Astrocyte (in vitro differentiated cells and primary cell): ENCODE measurements around the gene COL27A1. TPM values are rescaled to one million over a fixed set of nuclear protein-coding genes. Genes with fewer than 3 reads are reported as not detected.

ENCODE experiments used
- DNase-seq: peaks from one replicate; pipeline ENCODE4 v3.0.0-alpha.2; 2010; ENCODE audit warnings: low read depth
- FAIRE-seq: peaks from 2 replicates; lab custom pipeline; 2011; peaks lifted over from hg19 to GRCh38; lab: Jason Lieb, UNC
- H2AFZ ChIP-seq: 2 replicates; pipeline ENCODE4 v1.6.0; 2012; ENCODE audit warnings: low read depth, low read length, inconsistent platforms
- H3K27ac ChIP-seq: 2 replicates; pipeline ENCODE4 v1.5.1; 2011; ENCODE audit warnings: low read depth, low read length, inconsistent platforms
- H3K27me3 ChIP-seq: 2 replicates; pipeline ENCODE4 v1.6.0; 2011; ENCODE audit warnings: low read length, inconsistent platforms; ENCODE audit not compliant: insufficient read depth
- H3K36me3 ChIP-seq: 2 replicates; pipeline ENCODE4 v1.5.1; 2011; ENCODE audit warnings: low read length, inconsistent platforms; ENCODE audit not compliant: insufficient read depth
- H3K4me1 ChIP-seq: 2 replicates; pipeline ENCODE4 v1.5.1; 2011; ENCODE audit warnings: low read length, inconsistent platforms; ENCODE audit not compliant: insufficient read depth
- H3K4me2 ChIP-seq: 2 replicates; pipeline ENCODE4 v1.6.0; 2012; ENCODE audit warnings: low read length, inconsistent platforms
- H3K4me3 ChIP-seq: 2 replicates; pipeline ENCODE4 v1.5.1; 2011; ENCODE audit warnings: low read depth, mild to moderate bottlenecking, low read length, inconsistent platforms; ENCODE audit not compliant: insufficient read depth
- H3K79me2 ChIP-seq: 2 replicates; pipeline ENCODE4 v1.6.0; 2012; ENCODE audit warnings: mild to moderate bottlenecking, low read length, inconsistent platforms; ENCODE audit not compliant: insufficient read depth
- H3K9ac ChIP-seq: 2 replicates; pipeline ENCODE4 v1.6.0; 2012; ENCODE audit warnings: mild to moderate bottlenecking, low read length, inconsistent platforms
- H3K9me3 ChIP-seq: 2 replicates; pipeline ENCODE4 v1.5.1; 2012; ENCODE audit warnings: low read depth, mild to moderate bottlenecking, low read length, inconsistent platforms; ENCODE audit not compliant: insufficient read depth
- H4K20me1 ChIP-seq: 2 replicates; pipeline ENCODE4 v1.6.0; 2012; ENCODE audit warnings: low read length, inconsistent platforms; ENCODE audit not compliant: insufficient read depth
- H3K27ac Mint-ChIP-seq: one replicate; pipeline ENCODE4 v1.8.0; 2021; ENCODE audit warnings: mild to moderate bottlenecking, mixed read lengths; ENCODE audit not compliant: unreplicated experiment
- H3K27me3 Mint-ChIP-seq: one replicate; pipeline ENCODE4 v1.8.0; 2021; ENCODE audit warnings: low read depth, mixed read lengths; ENCODE audit not compliant: unreplicated experiment
- H3K36me3 Mint-ChIP-seq: one replicate; pipeline ENCODE4 v1.8.0; 2021; ENCODE audit warnings: low read depth, mixed read lengths; ENCODE audit not compliant: unreplicated experiment
- H3K4me1 Mint-ChIP-seq: one replicate; pipeline ENCODE4 v1.8.0; 2021; ENCODE audit warnings: low read depth, mixed read lengths; ENCODE audit not compliant: unreplicated experiment
- H3K4me3 Mint-ChIP-seq: one replicate; pipeline ENCODE4 v1.8.0; 2021; ENCODE audit warnings: mild to moderate bottlenecking, moderate library complexity, mixed read lengths; ENCODE audit not compliant: unreplicated experiment
- H3K9me3 Mint-ChIP-seq: one replicate; pipeline ENCODE4 v1.8.0; 2021; ENCODE audit warnings: mild to moderate bottlenecking, mixed read lengths; ENCODE audit not compliant: unreplicated experiment
- EZH2 ChIP-seq: IDR thresholded peaks from 2 replicates; pipeline ENCODE4 v1.6.1; 2012; ENCODE audit warnings: mild to moderate bottlenecking, low read length, inconsistent platforms; ENCODE audit not compliant: insufficient read depth
- total RNA-seq: library from RNA; stranded (reverse); gene quantifications from 2 replicates; pipeline ENCODE4 v1.2.1, GENCODE V29; 2021
- TF ChIP-seq, protein P1 (sequence below): IDR thresholded peaks from 2 replicates; pipeline ENCODE4 v1.5.1; 2011; ENCODE audit warnings: low read depth, mild to moderate bottlenecking, inconsistent platforms, low read length, moderate library complexity; ENCODE audit not compliant: insufficient read depth

The COL27A1 gene
- total RNA-seq, 1 donor from 2014 or later: 31.2 TPM

DNA sequence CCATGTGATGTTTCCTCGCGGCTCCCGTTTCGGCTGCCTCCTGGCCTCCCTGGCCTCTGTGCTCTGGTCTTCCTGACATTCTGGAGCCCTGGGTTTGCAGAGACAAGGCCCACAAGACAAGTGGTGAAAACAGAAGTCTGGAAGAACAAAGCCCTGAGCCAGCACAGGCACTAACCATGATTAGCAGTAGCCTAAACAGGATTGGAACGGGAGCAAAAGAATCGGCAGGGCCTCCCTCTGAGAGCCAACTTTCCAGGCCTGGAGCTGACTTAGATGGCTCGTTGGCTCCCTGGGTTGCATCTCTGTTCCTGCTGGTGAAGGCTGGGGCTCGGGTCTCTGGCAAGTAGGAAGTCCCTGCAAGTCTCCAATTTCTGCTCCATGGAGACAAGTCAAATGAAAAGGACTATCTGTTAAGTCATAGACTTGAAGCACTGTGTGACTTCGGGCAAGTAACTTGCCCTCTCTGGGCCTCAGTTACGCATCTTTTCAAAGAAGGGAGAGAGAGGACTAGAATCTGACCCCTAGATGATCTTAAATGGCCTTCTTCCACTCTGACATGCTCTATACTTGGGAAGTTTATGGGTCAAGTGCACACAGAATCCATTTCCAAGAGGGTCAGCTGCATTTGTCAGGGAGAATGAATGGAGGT, 3.3 kb downstream of the COL27A1 start:
- no peak for FAIRE-seq
- Histone ChIP-seq H3K9ac (peak overlapping the region; percentile 38), H3K79me2 (peaks cover 61% of the 10 kb centered on the region), H3K36me3 (no peaks in the 10 kb centered on the region), H3K4me1 (peaks cover 42% of the 10 kb centered on the region), H4K20me1 (peaks cover 67% of the 10 kb centered on the region), H3K27me3 (peaks cover 9% of the 10 kb centered on the region), H3K27ac (no peak overlapping the region), H2AFZ (no peak overlapping the region), H3K9me3 (no peaks in the 10 kb centered on the region), H3K4me3 (no peak overlapping the region), H3K4me2 (peak overlapping the region; percentile 100)
- H3K27ac Mint-ChIP-seq: peak overlapping the region; percentile 66
- no peak overlapping the region for H3K4me3 Mint-ChIP-seq
- H3K4me1 Mint-ChIP-seq: peaks cover 46% of the 10 kb centered on the region
- H3K27me3 Mint-ChIP-seq: peaks cover 6% of the 10 kb centered on the region
- DNase-seq: no peak
- TF ChIP-seq, protein P1, sequence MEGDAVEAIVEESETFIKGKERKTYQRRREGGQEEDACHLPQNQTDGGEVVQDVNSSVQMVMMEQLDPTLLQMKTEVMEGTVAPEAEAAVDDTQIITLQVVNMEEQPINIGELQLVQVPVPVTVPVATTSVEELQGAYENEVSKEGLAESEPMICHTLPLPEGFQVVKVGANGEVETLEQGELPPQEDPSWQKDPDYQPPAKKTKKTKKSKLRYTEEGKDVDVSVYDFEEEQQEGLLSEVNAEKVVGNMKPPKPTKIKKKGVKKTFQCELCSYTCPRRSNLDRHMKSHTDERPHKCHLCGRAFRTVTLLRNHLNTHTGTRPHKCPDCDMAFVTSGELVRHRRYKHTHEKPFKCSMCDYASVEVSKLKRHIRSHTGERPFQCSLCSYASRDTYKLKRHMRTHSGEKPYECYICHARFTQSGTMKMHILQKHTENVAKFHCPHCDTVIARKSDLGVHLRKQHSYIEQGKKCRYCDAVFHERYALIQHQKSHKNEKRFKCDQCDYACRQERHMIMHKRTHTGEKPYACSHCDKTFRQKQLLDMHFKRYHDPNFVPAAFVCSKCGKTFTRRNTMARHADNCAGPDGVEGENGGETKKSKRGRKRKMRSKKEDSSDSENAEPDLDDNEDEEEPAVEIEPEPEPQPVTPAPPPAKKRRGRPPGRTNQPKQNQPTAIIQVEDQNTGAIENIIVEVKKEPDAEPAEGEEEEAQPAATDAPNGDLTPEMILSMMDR: no peak
- TF ChIP-seq EZH2: no peak
- H3K36me3 Mint-ChIP-seq: peaks cover 21% of the 10 kb centered on the region
- H3K9me3 Mint-ChIP-seq: peaks cover 2% of the 10 kb centered on the region

DNA sequence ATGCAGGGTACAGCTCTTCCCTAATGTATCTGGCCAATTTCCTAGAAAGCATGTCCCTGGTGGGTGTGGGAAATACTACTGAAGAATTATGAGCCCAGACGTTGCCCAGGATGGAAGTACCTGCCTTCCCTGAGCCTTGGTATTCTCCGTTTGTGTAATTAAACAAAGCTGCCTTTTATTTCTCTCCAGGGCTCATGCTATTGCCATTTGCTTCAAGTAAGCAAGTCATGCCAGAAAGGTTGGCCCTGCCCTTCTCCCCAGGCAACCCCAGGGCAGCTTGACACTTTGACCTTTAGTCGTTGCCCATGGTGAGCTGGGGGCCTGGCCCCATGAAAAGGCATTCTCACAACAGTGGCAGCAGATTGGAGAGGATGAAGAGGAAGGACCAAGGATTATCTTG, 4.4 kb downstream of the COL27A1 start:
- no peak for FAIRE-seq
- peaks cover 22% of the 10 kb centered on the region for H3K36me3 Mint-ChIP-seq

More for the DNA sequence above, 4.4 kb downstream of the COL27A1 start:
- Histone ChIP-seq H3K79me2 (peaks cover 66% of the 10 kb centered on the region), H3K4me2 (no peak overlapping the region), H4K20me1 (peaks cover 75% of the 10 kb centered on the region), H3K27ac (no peak overlapping the region), H3K36me3 (no peaks in the 10 kb centered on the region), H3K4me3 (no peak overlapping the region), H3K4me1 (peaks cover 38% of the 10 kb centered on the region), H3K9me3 (no peaks in the 10 kb centered on the region), H2AFZ (no peak overlapping the region), H3K9ac (no peak overlapping the region), H3K27me3 (peaks cover 3% of the 10 kb centered on the region)
- DNase-seq: no peak
- H3K27me3 Mint-ChIP-seq: peaks cover 1% of the 10 kb centered on the region
- peaks cover 47% of the 10 kb centered on the region for H3K4me1 Mint-ChIP-seq
- H3K27ac Mint-ChIP-seq: no peak overlapping the region
- H3K9me3 Mint-ChIP-seq: peaks cover 2% of the 10 kb centered on the region
- H3K4me3 Mint-ChIP-seq: no peak overlapping the region
- no peak for TF ChIP-seq EZH2
- TF ChIP-seq, protein P1: no peak
